ENCODE measurements around the gene ERLIN1.

DNA sequence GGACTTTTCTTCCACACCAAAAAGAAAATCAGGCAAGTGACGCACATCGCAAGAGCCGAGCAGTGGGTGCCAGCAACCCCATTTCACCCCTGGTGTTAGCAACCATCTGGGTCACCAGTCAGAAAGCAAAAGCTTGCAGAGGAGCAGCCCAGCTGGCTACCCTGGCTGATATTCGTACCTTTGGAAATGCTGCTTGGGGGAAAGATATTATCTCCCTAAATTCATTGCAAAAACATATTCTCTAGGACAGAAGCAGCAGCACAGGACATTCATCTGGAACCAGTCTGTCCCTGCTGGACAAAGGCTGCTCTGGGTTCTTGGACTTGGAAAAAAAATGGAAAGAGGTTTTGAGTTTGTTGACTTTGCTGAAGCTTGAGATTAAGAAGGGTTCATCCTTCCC, 45.8 kb downstream of the ERLIN1 start:
- TF ChIP-seq CTCF (IDR thresholded peaks at IDR 0.05) (no peak), POLR2A (IDR thresholded peaks at IDR 0.05) (no peak)

Measured in right lobe of liver (tissue), 4 donors.